Right atrium auricular region (tissue), 2 donors: ENCODE measurements around the gene CDKN2AIP. TPM values are rescaled to one million over a fixed set of nuclear protein-coding genes. Genes with fewer than 3 reads are reported as not detected.

Source experiments
- DNase-seq: peaks from one replicate; pipeline ENCODE4 v3.0.0-alpha.2; 2019; ENCODE audit warnings: low spot score
- H3K27ac ChIP-seq, 2 donors: fragments of 200-600 bp; sonication (generic); 1 replicate in 1 of 2; 2 replicates in 1 of 2; pipeline ENCODE4 v1.5.1; 2016 to 2019
- H3K27me3 ChIP-seq, 2 donors: fragments of 200-600 bp; sonication (generic); one replicate each; pipeline versions ENCODE4 v1.5.1 to v1.6.0; 2017 to 2019
- H3K36me3 ChIP-seq: fragments of 200-600 bp; sonication (generic); one replicate; pipeline ENCODE4 v1.5.1; 2016
- H3K4me1 ChIP-seq, 2 donors: fragments of 200-600 bp; sonication (generic); one replicate each; pipeline versions ENCODE4 v1.5.1 to v1.6.0; 2017 to 2019
- H3K4me3 ChIP-seq, 2 donors: fragments of 200-600 bp; sonication (generic); 1 replicate in 1 of 2; 2 replicates in 1 of 2; pipeline ENCODE4 v1.5.1; 2017 to 2019; ENCODE audit warnings: mild to moderate bottlenecking in 1 of 2, moderate library complexity in 1 of 2
- H3K9me3 ChIP-seq, 2 donors: fragments of 200-600 bp; sonication (generic); one replicate each; pipeline ENCODE4 v1.5.1; 2019
- CTCF ChIP-seq, 2 donors: fragments of 200-600 bp; sonication (generic); IDR thresholded peaks; one replicate each; pipeline ENCODE4 v1.5.1; 2019; ENCODE audit warnings: antibody characterized with exemption in 2 of 2
- total RNA-seq, 2 donors: library from RNA; depleted of rRNA; stranded (reverse); fragments of >200 nt; gene quantifications; one replicate each; pipeline ENCODE4 v1.1.0, GENCODE V29; 2016

Gene CDKN2AIP
- total RNA-seq, 2 donors from 2014 or later, result 9.7 to 11.1 TPM

- no peak overlapping the region for H3K27ac ChIP-seq
- no peaks in the 10 kb centered on the region for H3K36me3 ChIP-seq
- no peaks in the 10 kb centered on the region for H3K4me1 ChIP-seq
- TF ChIP-seq CTCF (IDR thresholded peaks at IDR 0.05), result no peak
- H3K9me3 ChIP-seq, result no peaks in the 10 kb centered on the region
- H3K27me3 ChIP-seq, result no peaks in the 10 kb centered on the region
- H3K4me3 ChIP-seq, result no peak overlapping the region
- no peak for DNase-seq
Observed at GRCh38 chr4:183403961-183404360, 40.5 kb upstream of the CDKN2AIP start.

- Histone ChIP-seq H3K4me3 (no peak overlapping the region), H3K9me3 (no peaks in the 10 kb centered on the region), H3K27me3 (no peaks in the 10 kb centered on the region), H3K27ac (no peak overlapping the region), H3K36me3 (no peaks in the 10 kb centered on the region), H3K4me1 (no peaks in the 10 kb centered on the region)
- TF ChIP-seq CTCF (IDR thresholded peaks at IDR 0.05), result no peak
- DNase-seq, result no peak
Observed at GRCh38 chr4:183405303-183405702, 39.1 kb upstream of the CDKN2AIP start.

GRCh38 chr4:183407128-183407585 is 37.3 kb upstream of the CDKN2AIP start:
- H3K27ac ChIP-seq, result no peak overlapping the region
- peak overlapping the region; percentile 23 to 47 for H3K4me3 ChIP-seq
- peak; percentile 95 to 97 for TF ChIP-seq CTCF (IDR thresholded peaks at IDR 0.05)

GRCh38 chr4:183407635-183408464 is 36.6 kb upstream of the CDKN2AIP start:
- no peak for DNase-seq
- H3K4me3 ChIP-seq, result peak overlapping the region; percentile 23 to 47
- no peak for TF ChIP-seq CTCF (IDR thresholded peaks at IDR 0.05)
- H3K27ac ChIP-seq, result no peak overlapping the region
- no peaks in the 10 kb centered on the region for H3K27me3 ChIP-seq
- H3K9me3 ChIP-seq, result no peaks in the 10 kb centered on the region
- no peaks in the 10 kb centered on the region for H3K36me3 ChIP-seq
- H3K4me1 ChIP-seq, result no peaks in the 10 kb centered on the region

More at GRCh38 chr4:183407128-183407585, 37.3 kb upstream of the CDKN2AIP start:
- Histone ChIP-seq H3K36me3 (no peaks in the 10 kb centered on the region), H3K4me1 (no peaks in the 10 kb centered on the region), H3K27me3 (no peaks in the 10 kb centered on the region), H3K9me3 (no peaks in the 10 kb centered on the region)
- peak; percentile 81 for DNase-seq

- Histone ChIP-seq H3K27me3 (no peaks in the 10 kb centered on the region), H3K36me3 (no peaks in the 10 kb centered on the region), H3K4me3 (no peak overlapping the region), H3K27ac (no peak overlapping the region), H3K9me3 (no peaks in the 10 kb centered on the region), H3K4me1 (no peaks in the 10 kb centered on the region)
- DNase-seq, result no peak
- no peak for TF ChIP-seq CTCF (IDR thresholded peaks at IDR 0.05)
Observed at GRCh38 chr4:183408796-183409195, 35.6 kb upstream of the CDKN2AIP start.
